HG02970 (cell line): ENCODE measurements around the gene TOR1A.
A peak's percentile ranks its signal among the peaks of the same experiment; 100 is the strongest.

ENCODE experiments used
- ATAC-seq: cut with Tn5 transposase; IDR thresholded peaks from one replicate; pipeline ENCODE4 v1.9.1; 2021; ENCODE audit warnings: mild to moderate bottlenecking, moderate library complexity, moderate number of reproducible peaks; ENCODE audit not compliant: unreplicated experiment, low FRiP score

The TOR1A gene

GRCh38 chr9:129853614-129854013 lies 29.7 kb upstream of the TOR1A start:
- no peak for ATAC-seq

GRCh38 chr9:129852579-129852978 lies 28.6 kb upstream of the TOR1A start:
- ATAC-seq: no peak

DNA sequence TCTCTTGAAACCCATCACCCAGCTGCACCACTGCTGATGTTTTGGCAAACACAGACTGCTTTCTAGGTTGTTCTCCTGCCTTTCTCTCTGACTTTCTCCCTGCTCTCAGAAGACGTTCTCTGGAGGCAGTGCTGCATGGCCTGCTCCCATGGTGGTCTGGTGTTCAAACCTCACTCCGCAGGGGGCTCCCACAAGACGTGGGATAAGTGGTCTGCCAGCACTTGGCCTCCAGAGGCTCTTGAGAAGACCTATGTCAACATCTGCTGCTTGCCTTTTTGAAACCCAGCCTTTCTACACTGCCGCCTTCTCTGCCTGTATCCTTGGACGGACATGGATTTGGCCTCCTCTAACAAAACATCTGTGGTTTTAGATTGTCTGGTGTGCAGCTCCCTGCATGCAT lies 27.9 kb upstream of the TOR1A start:
- no peak for ATAC-seq

DNA sequence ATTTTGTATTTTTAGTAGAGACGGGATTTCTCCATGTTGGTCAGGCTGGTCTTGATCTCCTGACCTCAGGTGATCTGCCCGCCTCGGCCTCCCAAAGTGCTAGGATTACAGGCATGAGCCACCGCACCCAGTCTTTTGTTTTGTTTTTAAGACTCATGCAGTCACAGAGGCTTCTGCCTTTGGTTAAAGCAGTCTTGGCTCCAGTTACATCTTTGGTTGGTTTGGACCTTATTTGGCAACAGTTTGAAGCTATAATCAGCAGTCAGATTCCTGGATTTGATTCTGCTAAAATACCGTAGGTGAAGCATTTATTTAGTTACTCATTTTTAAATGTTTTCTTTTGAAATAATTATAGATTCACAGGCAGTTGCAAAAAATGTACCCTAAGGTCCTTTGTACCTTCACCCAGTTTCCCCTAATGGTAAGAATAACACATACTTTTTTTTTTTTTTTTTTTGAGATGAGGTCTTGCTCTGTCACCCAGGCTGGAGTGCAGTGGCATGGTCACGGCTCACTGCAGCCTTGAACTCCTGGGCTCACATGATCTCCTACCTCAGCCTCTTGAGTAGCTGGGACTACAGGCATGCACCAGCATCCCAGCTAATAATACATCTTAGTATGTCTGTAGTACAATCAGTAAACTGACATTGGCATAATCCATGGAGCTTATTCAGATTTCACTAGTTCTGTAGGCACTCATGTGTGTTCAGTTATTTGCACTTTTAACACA lies 27.1 kb upstream of the TOR1A start:
- no peak for ATAC-seq

- no peak for ATAC-seq
These were observed 26.0 kb upstream of the TOR1A start for GRCh38 chr9:129849901-129850300.

DNA sequence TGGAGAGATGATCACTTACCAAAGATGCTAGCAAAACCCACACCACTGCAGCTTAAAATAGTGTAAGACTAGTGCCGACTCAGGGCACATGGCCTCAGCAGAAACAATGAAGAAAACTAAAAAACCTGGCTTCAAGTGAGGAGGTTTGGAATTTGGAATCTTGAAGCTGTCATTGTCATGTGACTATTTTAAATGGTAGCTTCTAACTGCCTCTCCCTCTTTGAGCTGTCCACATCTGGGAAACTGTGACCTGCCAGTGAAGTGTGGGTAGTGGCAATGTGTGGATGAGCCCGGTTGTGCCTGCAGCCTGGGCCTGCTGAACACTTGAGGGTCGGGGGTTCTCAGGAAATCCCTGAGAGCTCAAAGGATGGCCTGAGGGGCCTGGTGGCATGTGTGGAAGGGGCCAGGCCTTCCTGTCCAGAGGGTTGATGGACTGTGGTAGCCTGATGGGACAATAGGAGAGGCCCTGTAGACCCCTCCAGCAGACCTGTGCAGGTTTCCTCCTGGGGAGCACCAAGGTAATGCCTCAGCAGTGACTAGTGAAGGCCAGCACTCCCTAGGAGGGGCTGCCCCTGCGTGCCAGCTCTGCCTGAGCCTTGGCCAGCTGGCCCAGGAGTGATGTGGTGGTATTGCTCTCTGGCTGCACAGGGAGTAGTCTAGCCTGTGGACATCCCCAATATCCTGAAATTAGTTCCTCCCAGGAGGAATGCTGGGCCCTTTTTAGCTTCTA lies 24.9 kb upstream of the TOR1A start:
- ATAC-seq: no peak

DNA sequence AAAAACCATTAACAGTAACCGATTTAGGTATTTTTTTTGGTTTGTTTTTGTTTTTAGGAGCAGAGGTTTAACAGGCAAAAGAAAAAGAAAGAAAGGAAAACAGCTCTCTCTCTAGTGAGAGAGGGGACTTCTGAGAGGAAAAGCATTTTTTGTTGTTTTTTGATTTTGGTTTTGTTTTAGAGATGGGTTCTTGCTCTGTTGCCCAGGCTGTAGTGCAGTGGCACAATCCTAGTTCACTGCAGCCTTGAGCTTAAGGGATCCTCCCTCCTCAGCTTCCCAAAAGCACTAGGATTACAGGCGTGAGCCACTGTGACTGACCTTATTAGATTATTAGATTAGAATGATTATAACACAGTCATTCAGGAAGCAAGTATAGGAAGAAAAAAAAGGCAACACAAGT lies 21.4 kb upstream of the TOR1A start:
- ATAC-seq: no peak

- ATAC-seq: no peak
These were observed 17.1 kb upstream of the TOR1A start for GRCh38 chr9:129841071-129841470.

DNA sequence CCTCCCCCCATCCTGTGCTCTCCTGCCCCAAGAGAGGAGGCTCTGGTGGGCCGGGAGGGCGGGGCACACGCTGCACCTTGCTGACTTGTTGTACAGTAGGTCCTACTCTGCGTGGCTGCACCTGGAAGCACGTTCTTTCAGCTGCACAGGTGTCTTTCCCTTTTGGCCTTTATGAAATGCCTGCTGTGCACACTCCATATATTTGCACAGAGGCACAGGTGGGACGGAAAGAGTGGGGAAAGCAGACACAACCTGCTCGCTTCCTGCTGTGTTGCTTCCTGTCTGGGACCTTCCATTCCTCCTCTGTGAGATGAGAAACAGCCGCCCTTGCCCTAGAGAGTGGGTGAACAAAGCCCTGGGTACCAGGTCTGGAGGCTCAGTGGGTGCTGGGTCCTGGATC lies 16.1 kb upstream of the TOR1A start:
- no peak for ATAC-seq

DNA sequence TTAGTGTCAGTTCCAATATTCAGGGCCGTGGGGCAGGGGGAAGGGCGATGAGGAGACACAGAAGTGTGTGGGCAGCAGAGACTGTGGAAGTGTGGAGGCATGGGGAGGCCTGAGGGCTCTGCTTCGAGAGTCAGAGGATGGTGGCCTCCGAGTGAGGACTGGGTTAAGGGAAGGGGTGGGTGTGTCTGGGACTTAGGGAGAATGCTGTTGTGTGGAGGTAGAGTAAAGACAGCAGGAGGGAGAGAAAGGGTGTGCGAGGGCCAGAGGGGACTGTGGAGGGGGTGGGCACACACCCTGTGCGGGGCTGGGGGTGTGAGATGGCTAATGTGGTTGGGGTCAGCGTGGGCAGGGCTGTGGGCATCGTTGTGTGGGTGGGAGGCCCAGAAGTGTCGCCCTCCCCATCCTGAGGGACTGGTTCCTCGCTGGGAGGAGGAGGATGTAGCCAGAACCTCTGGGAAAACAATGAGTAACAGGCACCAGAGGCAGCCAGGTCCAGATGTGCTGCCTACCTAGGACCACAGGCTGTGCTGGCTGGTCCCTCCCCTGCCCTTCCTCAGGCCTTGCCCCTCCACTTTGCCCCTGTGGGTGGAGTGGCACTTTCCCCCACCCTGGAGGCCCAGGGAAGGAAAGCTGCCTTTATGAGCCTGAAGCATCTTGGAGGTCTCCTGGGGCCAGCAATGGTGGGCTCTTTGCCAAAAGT lies 15.5 kb upstream of the TOR1A start:
- ATAC-seq: no peak

GRCh38 chr9:129838707-129839259 lies 14.8 kb upstream of the TOR1A start:
- ATAC-seq: no peak

GRCh38 chr9:129836311-129837007 lies 12.5 kb upstream of the TOR1A start:
- ATAC-seq: no peak

- ATAC-seq: no peak
These were observed 11.9 kb upstream of the TOR1A start for GRCh38 chr9:129835860-129836223.

- ATAC-seq: peak; percentile 85
These were observed 11.4 kb upstream of the TOR1A start, which contains the start of the genes C9orf78 and USP20 for GRCh38 chr9:129835128-129835859. Gene C9orf78 (minus strand): TSS chr9:129835275. CDS start chr9:129835221, 54 bp downstream. Gene USP20 (plus strand): TSS chr9:129835458. CDS start chr9:129852556, 17,098 bp downstream.

GRCh38 chr9:129834489-129835127 lies 10.7 kb upstream of the TOR1A start:
- peak; percentile 23 for ATAC-seq

- no peak for ATAC-seq
These were observed 9.0 kb upstream of the TOR1A start for GRCh38 chr9:129832982-129833381.

DNA sequence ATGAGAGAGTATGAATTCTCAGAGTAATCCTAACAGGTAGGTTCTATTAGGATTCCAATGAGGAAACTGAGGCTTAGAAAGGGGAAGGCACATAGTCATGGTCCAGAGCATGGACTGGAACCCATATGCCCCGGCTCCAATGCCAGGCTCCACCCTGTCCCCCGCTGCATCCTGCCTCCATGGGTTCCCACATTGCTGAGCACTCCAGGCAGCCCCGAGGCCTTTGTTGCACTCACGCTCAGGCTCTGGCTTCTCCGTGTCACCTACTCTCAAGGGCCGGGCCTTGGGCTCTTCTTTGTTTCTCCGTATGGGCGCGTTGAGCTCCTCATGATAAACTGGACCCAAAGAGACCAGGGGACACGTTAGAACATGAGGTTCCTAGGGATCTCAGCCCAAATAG lies 5.0 kb upstream of the TOR1A start:
- ATAC-seq: no peak

GRCh38 chr9:129828051-129828450 lies 4.1 kb upstream of the TOR1A start:
- no peak for ATAC-seq

DNA sequence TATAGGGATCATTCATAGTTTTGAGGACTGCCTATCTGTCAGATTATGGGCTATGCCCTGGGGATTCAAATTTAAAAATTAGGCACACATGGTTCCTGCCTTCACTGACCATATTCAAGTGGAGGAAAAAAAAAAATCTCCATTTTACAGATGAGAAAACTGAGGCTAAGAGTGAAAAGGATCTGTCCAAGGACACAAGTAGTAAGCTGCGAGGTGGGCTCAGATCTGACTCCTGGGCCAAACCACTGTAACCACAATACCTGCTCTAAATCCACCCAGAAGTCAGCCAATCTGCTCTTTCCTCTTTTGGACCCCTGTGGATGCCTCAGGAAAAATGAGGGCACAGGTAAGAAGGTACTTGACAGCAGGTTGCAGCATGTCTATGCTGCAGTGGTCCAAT lies 2.8 kb upstream of the TOR1A start:
- no peak for ATAC-seq
